ENCODE data around the gene ESPN.

Gene ESPN

GRCh38 chr1:6475381-6476133 is 51.0 kb downstream of the ESPN start:
- Histone ChIP-seq H3K4me3 (replicated peaks; ENCODE audit: low read depth, low read length) (no peak overlapping the region), H3K36me3 (ENCODE audit: control insufficient read depth, insufficient read depth, low read length) (no peaks in the 10 kb centered on the region), H3K27me3 (replicated peaks; ENCODE audit: control insufficient read depth, insufficient read depth, low read length) (no peaks in the 10 kb centered on the region)
- peak; percentile 51 for DNase-seq (ENCODE audit: extremely low read depth, insufficient read length)
- TF ChIP-seq CTCF (IDR thresholded peaks at IDR 0.05; ENCODE audit: insufficient read depth, low read length, poor library complexity, severe bottlenecking) = peak; percentile 97

- Histone ChIP-seq H3K4me3 (replicated peaks; ENCODE audit: low read depth, low read length) (no peak overlapping the region), H3K27me3 (replicated peaks; ENCODE audit: control insufficient read depth, insufficient read depth, low read length) (no peaks in the 10 kb centered on the region), H3K36me3 (ENCODE audit: control insufficient read depth, insufficient read depth, low read length) (no peaks in the 10 kb centered on the region)
- no peak for TF ChIP-seq CTCF (IDR thresholded peaks at IDR 0.05; ENCODE audit: insufficient read depth, low read length, poor library complexity, severe bottlenecking)
- DNase-seq (ENCODE audit: extremely low read depth, insufficient read length) = no peak
These were observed 51.9 kb downstream of the ESPN start for GRCh38 chr1:6476483-6476882.

GRCh38 chr1:6477039-6477820 is 52.7 kb downstream of the ESPN start:
- no peak overlapping the region for H3K4me3 ChIP-seq (replicated peaks; ENCODE audit: low read depth, low read length)
- no peak for TF ChIP-seq CTCF (IDR thresholded peaks at IDR 0.05; ENCODE audit: insufficient read depth, low read length, poor library complexity, severe bottlenecking)
- H3K36me3 ChIP-seq (ENCODE audit: control insufficient read depth, insufficient read depth, low read length) = no peaks in the 10 kb centered on the region
- no peak for DNase-seq (ENCODE audit: extremely low read depth, insufficient read length)
- no peaks in the 10 kb centered on the region for H3K27me3 ChIP-seq (replicated peaks; ENCODE audit: control insufficient read depth, insufficient read depth, low read length)

GRCh38 chr1:6481820-6482219 is 57.2 kb downstream of the ESPN start:
- no peak overlapping the region for H3K4me3 ChIP-seq (replicated peaks; ENCODE audit: low read depth, low read length)
- no peak for TF ChIP-seq CTCF (IDR thresholded peaks at IDR 0.05; ENCODE audit: insufficient read depth, low read length, poor library complexity, severe bottlenecking)
- H3K36me3 ChIP-seq (ENCODE audit: control insufficient read depth, insufficient read depth, low read length) = no peaks in the 10 kb centered on the region
- H3K27me3 ChIP-seq (replicated peaks; ENCODE audit: control insufficient read depth, insufficient read depth, low read length) = no peaks in the 10 kb centered on the region; the same call in 1 of the 2 replicates
- no peak for DNase-seq (ENCODE audit: extremely low read depth, insufficient read length)

GRCh38 chr1:6483017-6483760 is 58.6 kb downstream of the ESPN start:
- Histone ChIP-seq H3K36me3 (ENCODE audit: control insufficient read depth, insufficient read depth, low read length) (no peaks in the 10 kb centered on the region), H3K27me3 (replicated peaks; ENCODE audit: control insufficient read depth, insufficient read depth, low read length) (no peaks in the 10 kb centered on the region; the same call in 1 of the 2 replicates), H3K4me3 (replicated peaks; ENCODE audit: low read depth, low read length) (no peak overlapping the region)
- TF ChIP-seq CTCF (IDR thresholded peaks at IDR 0.05; ENCODE audit: insufficient read depth, low read length, poor library complexity, severe bottlenecking) = no peak
- no peak for DNase-seq (ENCODE audit: extremely low read depth, insufficient read length)
